ENCODE data around the gene RAB43. TPM values are rescaled to one million over a fixed set of nuclear protein-coding genes. Genes with fewer than 3 reads are reported as not detected.

RAB43 gene
- total RNA-seq, 1 donor from 2014 or later: 34.5 TPM

DNA sequence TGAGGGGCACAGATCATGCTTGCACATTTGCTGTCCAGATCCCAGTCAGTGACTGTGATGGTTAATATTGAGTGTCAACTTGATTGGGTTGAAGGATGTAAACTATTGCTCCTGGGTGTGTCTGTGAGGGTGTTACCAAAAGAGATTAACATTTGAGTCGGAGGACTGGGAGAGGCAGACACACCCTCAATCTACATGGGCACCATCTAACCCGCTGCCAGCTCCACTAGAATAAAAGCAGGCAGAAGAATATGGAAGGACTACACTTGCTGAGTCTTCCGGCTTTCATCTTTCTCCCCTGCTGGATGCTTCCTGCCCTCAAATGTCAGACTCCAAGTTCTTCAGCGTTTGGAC is 55.9 kb downstream of the RAB43 start:
- Histone ChIP-seq H3K36me3 (ENCODE audit: insufficient read depth, low read length) (no peaks in the 10 kb centered on the region), H2AFZ (ENCODE audit: low read depth, low read length) (no peak overlapping the region), H3K9ac (ENCODE audit: low read length) (no peak overlapping the region), H3K4me3 (ENCODE audit: insufficient read depth, low read depth, low read length) (no peak overlapping the region), H3K27me3 (ENCODE audit: insufficient read depth, low read length) (no peaks in the 10 kb centered on the region), H3K79me2 (ENCODE audit: insufficient read depth, low read length) (no peaks in the 10 kb centered on the region), H3K27ac (ENCODE audit: low read depth, low read length) (no peak overlapping the region), H3K4me2 (ENCODE audit: low read length) (no peak overlapping the region), H4K20me1 (ENCODE audit: insufficient read depth, low read length) (no peaks in the 10 kb centered on the region), H3K9me3 (ENCODE audit: insufficient read depth, low read depth, low read length) (no peaks in the 10 kb centered on the region), H3K4me1 (ENCODE audit: insufficient read depth, low read length) (no peaks in the 10 kb centered on the region)
- Mint-ChIP-seq H3K9me3 (ENCODE audit: unreplicated experiment) (peaks cover 3% of the 10 kb centered on the region), H3K4me1 (ENCODE audit: low read depth, unreplicated experiment) (no peaks in the 10 kb centered on the region), H3K4me3 (ENCODE audit: unreplicated experiment) (no peak overlapping the region), H3K27ac (ENCODE audit: unreplicated experiment) (no peak overlapping the region), H3K27me3 (ENCODE audit: low read depth, unreplicated experiment) (peaks cover 38% of the 10 kb centered on the region), H3K36me3 (ENCODE audit: low read depth, unreplicated experiment) (no peaks in the 10 kb centered on the region)
- FAIRE-seq (no peak), DNase-seq (ENCODE audit: low read depth) (no peak)
- no peak for TF ChIP-seq EZH2 (IDR thresholded peaks at IDR 0.05; ENCODE audit: insufficient read depth, low read length)
- TF ChIP-seq CTCF (IDR thresholded peaks at IDR 0.05; ENCODE audit: insufficient read depth, low read depth, low read length): no peak

DNA sequence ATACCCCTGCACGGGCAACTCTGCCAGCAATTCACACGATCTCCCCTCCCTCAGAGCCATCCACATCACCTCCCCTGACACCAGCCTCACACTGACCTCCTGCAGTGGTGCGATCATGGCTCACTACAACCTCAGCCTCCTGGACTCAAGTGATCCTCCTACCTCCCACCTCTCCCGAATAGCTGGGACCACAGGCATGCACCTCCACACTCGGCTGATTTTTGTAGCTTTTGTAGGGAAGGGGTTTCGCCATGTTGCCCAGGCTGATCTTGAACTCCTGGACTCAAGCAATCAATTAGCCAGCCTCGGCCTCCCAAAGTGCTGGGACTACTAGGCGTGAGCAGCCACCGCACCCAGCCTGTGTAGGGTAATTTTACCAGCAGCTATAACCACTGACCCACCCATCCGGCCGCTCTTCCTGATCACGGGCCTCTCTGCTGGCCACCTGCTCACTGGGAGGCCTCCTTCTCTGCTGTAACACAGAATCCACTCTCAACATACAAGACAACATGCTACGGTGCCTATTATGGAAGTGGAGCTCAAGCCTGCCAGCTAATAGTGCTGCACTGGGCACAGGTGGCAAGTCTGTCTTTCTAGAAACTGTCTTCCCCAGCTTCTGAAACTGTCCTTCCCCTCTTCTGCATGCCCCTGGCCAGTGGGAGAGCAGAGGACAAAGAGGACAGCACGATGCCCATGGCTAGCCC is 56.4 kb downstream of the RAB43 start:
- Histone ChIP-seq H3K4me2 (ENCODE audit: low read length) (no peak overlapping the region), H3K9me3 (ENCODE audit: insufficient read depth, low read depth, low read length) (no peaks in the 10 kb centered on the region), H3K27me3 (ENCODE audit: insufficient read depth, low read length) (no peaks in the 10 kb centered on the region), H4K20me1 (ENCODE audit: insufficient read depth, low read length) (no peaks in the 10 kb centered on the region), H3K79me2 (ENCODE audit: insufficient read depth, low read length) (no peaks in the 10 kb centered on the region), H3K27ac (ENCODE audit: low read depth, low read length) (no peak overlapping the region), H3K4me1 (ENCODE audit: insufficient read depth, low read length) (no peaks in the 10 kb centered on the region), H3K4me3 (ENCODE audit: insufficient read depth, low read depth, low read length) (no peak overlapping the region), H2AFZ (ENCODE audit: low read depth, low read length) (no peak overlapping the region), H3K36me3 (ENCODE audit: insufficient read depth, low read length) (no peaks in the 10 kb centered on the region), H3K9ac (ENCODE audit: low read length) (no peak overlapping the region)
- Mint-ChIP-seq H3K27ac (ENCODE audit: unreplicated experiment) (no peak overlapping the region), H3K27me3 (ENCODE audit: low read depth, unreplicated experiment) (peaks cover 35% of the 10 kb centered on the region), H3K4me1 (ENCODE audit: low read depth, unreplicated experiment) (no peaks in the 10 kb centered on the region), H3K9me3 (ENCODE audit: unreplicated experiment) (peaks cover 3% of the 10 kb centered on the region), H3K36me3 (ENCODE audit: low read depth, unreplicated experiment) (no peaks in the 10 kb centered on the region), H3K4me3 (ENCODE audit: unreplicated experiment) (no peak overlapping the region)
- TF ChIP-seq EZH2 (IDR thresholded peaks at IDR 0.05; ENCODE audit: insufficient read depth, low read length) (no peak), CTCF (IDR thresholded peaks at IDR 0.05; ENCODE audit: insufficient read depth, low read depth, low read length) (no peak)
- FAIRE-seq: no peak
- no peak for DNase-seq (ENCODE audit: low read depth)

GRCh38 chr3:129063841-129064482 is 57.6 kb downstream of the RAB43 start:
- no peaks in the 10 kb centered on the region for H3K9me3 Mint-ChIP-seq (ENCODE audit: unreplicated experiment)
- H3K27me3 ChIP-seq (ENCODE audit: insufficient read depth, low read length): no peaks in the 10 kb centered on the region
- FAIRE-seq: no peak
- no peaks in the 10 kb centered on the region for H3K36me3 Mint-ChIP-seq (ENCODE audit: low read depth, unreplicated experiment)
- no peak for DNase-seq (ENCODE audit: low read depth)
- H2AFZ ChIP-seq (ENCODE audit: low read depth, low read length): no peak overlapping the region
- no peaks in the 10 kb centered on the region for H4K20me1 ChIP-seq (ENCODE audit: insufficient read depth, low read length)
- H3K36me3 ChIP-seq (ENCODE audit: insufficient read depth, low read length): no peaks in the 10 kb centered on the region
- no peaks in the 10 kb centered on the region for H3K4me1 ChIP-seq (ENCODE audit: insufficient read depth, low read length)
- H3K27ac Mint-ChIP-seq (ENCODE audit: unreplicated experiment): no peak overlapping the region
- TF ChIP-seq CTCF (IDR thresholded peaks at IDR 0.05; ENCODE audit: insufficient read depth, low read depth, low read length): no peak
- TF ChIP-seq EZH2 (IDR thresholded peaks at IDR 0.05; ENCODE audit: insufficient read depth, low read length): no peak
- no peaks in the 10 kb centered on the region for H3K79me2 ChIP-seq (ENCODE audit: insufficient read depth, low read length)
- H3K4me2 ChIP-seq (ENCODE audit: low read length): no peak overlapping the region
- peaks cover 37% of the 10 kb centered on the region for H3K27me3 Mint-ChIP-seq (ENCODE audit: low read depth, unreplicated experiment)
- no peak overlapping the region for H3K4me3 Mint-ChIP-seq (ENCODE audit: unreplicated experiment)
- no peak overlapping the region for H3K27ac ChIP-seq (ENCODE audit: low read depth, low read length)
- no peak overlapping the region for H3K9ac ChIP-seq (ENCODE audit: low read length)
- H3K4me1 Mint-ChIP-seq (ENCODE audit: low read depth, unreplicated experiment): no peaks in the 10 kb centered on the region
- no peaks in the 10 kb centered on the region for H3K9me3 ChIP-seq (ENCODE audit: insufficient read depth, low read depth, low read length)
- no peak overlapping the region for H3K4me3 ChIP-seq (ENCODE audit: insufficient read depth, low read depth, low read length)

Measured in astrocyte (in vitro differentiated cells and primary cell).